ENCODE measurements around the gene ARHGAP42. TPM values are rescaled to one million over a fixed set of nuclear protein-coding genes. Genes with fewer than 3 reads are reported as not detected.

ARHGAP42 gene
- total and polyA plus RNA-seq, 10 of the 15 experiments (the other 5 are each of a cell fraction or from before 2014, with no cell fraction given): 1.8 to 6.3 (median 3.2) TPM

DNA sequence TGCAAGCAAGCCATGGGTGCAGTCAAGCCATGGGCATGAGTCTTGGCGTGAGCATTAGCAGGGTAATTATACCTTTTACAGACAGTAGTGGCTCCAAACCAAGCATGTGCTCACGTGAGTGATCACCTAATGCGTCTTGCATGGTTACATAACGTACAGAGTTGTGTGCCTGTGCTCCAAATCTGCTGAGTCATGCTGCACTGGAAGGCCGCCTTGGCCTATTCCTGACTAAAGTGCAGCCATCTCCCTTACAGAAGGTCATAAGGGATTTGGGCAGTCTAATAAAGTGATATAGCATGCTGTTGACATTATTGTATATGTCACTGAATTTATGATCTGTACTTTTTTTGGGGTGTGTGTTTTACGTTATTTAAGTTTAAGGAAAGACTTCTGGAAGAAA lies 102.4 kb downstream of the ARHGAP42 start:
- no peak overlapping the region for H2AFZ ChIP-seq (ENCODE audit: control insufficient read depth, low read depth, low read length)
- H3K4me1 ChIP-seq (ENCODE audit: control insufficient read depth, insufficient read depth, low read length): no peaks in the 10 kb centered on the region
- no peaks in the 10 kb centered on the region for H3K36me3 ChIP-seq (ENCODE audit: control insufficient read depth in 2 of 2, insufficient read depth in 2 of 2, low read length in 1 of 2)
- H3K9me3 ChIP-seq (replicated peaks; ENCODE audit: control insufficient read depth, insufficient read depth, low read length): no peaks in the 10 kb centered on the region
- DNase-seq (ENCODE audit: low read depth, low spot score) (no peak), FAIRE-seq (no peak), ATAC-seq (no peak)
- no peaks in the 10 kb centered on the region for H3K27me3 ChIP-seq (replicated peaks in 1 of 2; ENCODE audit: control insufficient read depth in 2 of 2, insufficient read depth in 2 of 2, low read length in 1 of 2)
- WGBS (ENCODE audit: insufficient coverage, insufficient replicate concordance, low lambda C conversion rate, missing lambda C conversion rate): 82% methylated on average over 6 of the region's 6 CpGs
- no peak overlapping the region for H3K27ac ChIP-seq (ENCODE audit: control insufficient read depth, insufficient read depth)
- ChIA-PET SMC1A (ENCODE audit: uncharacterized antibody, unreplicated experiment) (no interaction called here), POLR2A (no interaction called here), RAD21 (ENCODE audit: unreplicated experiment) (no interaction called here), CTCF (no interaction called here)
- H3K79me2 ChIP-seq (ENCODE audit: control insufficient read depth, insufficient read depth, low read length): no peaks in the 10 kb centered on the region
- no peak overlapping the region for H3K9ac ChIP-seq (ENCODE audit: control insufficient read depth, insufficient read depth, low read length)
- in situ Hi-C loops (cut with MboI): no loop called here
- H3K4me3 ChIP-seq: no peak overlapping the region
- no TSS peak for BruUV-seq (replicated peaks)
- TF ChIP-seq MYB (IDR thresholded peaks at IDR 0.05; ENCODE audit: borderline replicate concordance, low read depth, low read length) (no peak), RELA (IDR thresholded peaks at IDR 0.05; ENCODE audit: borderline replicate concordance, partially characterized antibody) (no peak), NFYB (IDR thresholded peaks at IDR 0.05; ENCODE audit: insufficient read depth, low read depth, low read length) (no peak), CREM (IDR thresholded peaks at IDR 0.05; ENCODE audit: low read depth) (no peak), IKZF2 (IDR thresholded peaks at IDR 0.05) (no peak), SUPT20H (IDR thresholded peaks at IDR 0.05; ENCODE audit: borderline replicate concordance, control insufficient read depth, low read depth, low read length) (no peak)
- TF ChIP-seq, protein P1, sequence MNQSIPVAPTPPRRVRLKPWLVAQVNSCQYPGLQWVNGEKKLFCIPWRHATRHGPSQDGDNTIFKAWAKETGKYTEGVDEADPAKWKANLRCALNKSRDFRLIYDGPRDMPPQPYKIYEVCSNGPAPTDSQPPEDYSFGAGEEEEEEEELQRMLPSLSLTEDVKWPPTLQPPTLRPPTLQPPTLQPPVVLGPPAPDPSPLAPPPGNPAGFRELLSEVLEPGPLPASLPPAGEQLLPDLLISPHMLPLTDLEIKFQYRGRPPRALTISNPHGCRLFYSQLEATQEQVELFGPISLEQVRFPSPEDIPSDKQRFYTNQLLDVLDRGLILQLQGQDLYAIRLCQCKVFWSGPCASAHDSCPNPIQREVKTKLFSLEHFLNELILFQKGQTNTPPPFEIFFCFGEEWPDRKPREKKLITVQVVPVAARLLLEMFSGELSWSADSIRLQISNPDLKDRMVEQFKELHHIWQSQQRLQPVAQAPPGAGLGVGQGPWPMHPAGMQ (IDR thresholded peaks at IDR 0.05; ENCODE audit: borderline replicate concordance): no peak
- H4K20me1 ChIP-seq (ENCODE audit: control insufficient read depth, insufficient read depth): no peaks in the 10 kb centered on the region
- no peak overlapping the region for H3K4me2 ChIP-seq (ENCODE audit: control insufficient read depth, insufficient read depth)
- intact Hi-C loops (cut with micrococcal nuclease; ENCODE audit: unreplicated experiment): no loop called here

DNA sequence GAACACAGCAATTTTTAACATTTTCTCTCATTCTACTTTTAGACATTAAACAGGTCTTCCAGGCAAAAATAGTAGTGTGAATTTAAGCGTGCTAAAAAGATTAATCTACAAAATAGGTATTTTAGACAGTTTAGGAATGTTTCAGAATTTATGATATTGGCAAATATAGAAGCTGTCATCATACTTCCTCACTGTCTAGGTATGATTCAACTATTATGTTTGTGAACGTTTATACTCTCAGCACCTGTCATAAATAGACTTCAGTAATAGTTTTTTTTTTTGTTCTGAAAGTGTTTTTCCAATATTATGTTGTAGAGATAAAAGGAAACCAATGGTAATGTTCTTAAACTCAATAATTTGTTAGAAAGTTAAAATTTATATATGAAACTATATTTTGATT lies 103.0 kb downstream of the ARHGAP42 start:
- Histone ChIP-seq H3K4me3 (no peak overlapping the region), H3K79me2 (ENCODE audit: control insufficient read depth, insufficient read depth, low read length) (no peaks in the 10 kb centered on the region), H2AFZ (ENCODE audit: control insufficient read depth, low read depth, low read length) (no peak overlapping the region), H3K9ac (ENCODE audit: control insufficient read depth, insufficient read depth, low read length) (no peak overlapping the region), H3K27ac (ENCODE audit: control insufficient read depth, insufficient read depth) (no peak overlapping the region), H4K20me1 (ENCODE audit: control insufficient read depth, insufficient read depth) (no peaks in the 10 kb centered on the region), H3K4me2 (ENCODE audit: control insufficient read depth, insufficient read depth) (no peak overlapping the region), H3K36me3 (ENCODE audit: control insufficient read depth in 2 of 2, insufficient read depth in 2 of 2, low read length in 1 of 2) (no peaks in the 10 kb centered on the region), H3K9me3 (replicated peaks; ENCODE audit: control insufficient read depth, insufficient read depth, low read length) (no peaks in the 10 kb centered on the region), H3K27me3 (replicated peaks in 1 of 2; ENCODE audit: control insufficient read depth in 2 of 2, insufficient read depth in 2 of 2, low read length in 1 of 2) (no peaks in the 10 kb centered on the region), H3K4me1 (ENCODE audit: control insufficient read depth, insufficient read depth, low read length) (no peaks in the 10 kb centered on the region)
- DNase-seq (ENCODE audit: low read depth, low spot score) (no peak), FAIRE-seq (no peak), ATAC-seq (no peak)
- ChIA-PET SMC1A (ENCODE audit: uncharacterized antibody, unreplicated experiment) (no interaction called here), CTCF (no interaction called here), POLR2A (no interaction called here), RAD21 (ENCODE audit: unreplicated experiment) (no interaction called here)
- no TSS peak for BruUV-seq (replicated peaks)
- in situ Hi-C loops (cut with MboI): no loop called here
- 37% methylated on average over 2 of the region's 2 CpGs for WGBS (ENCODE audit: insufficient coverage, insufficient replicate concordance, low lambda C conversion rate, missing lambda C conversion rate)
- intact Hi-C loops (cut with micrococcal nuclease; ENCODE audit: unreplicated experiment): no loop called here
- TF ChIP-seq, protein P2, sequence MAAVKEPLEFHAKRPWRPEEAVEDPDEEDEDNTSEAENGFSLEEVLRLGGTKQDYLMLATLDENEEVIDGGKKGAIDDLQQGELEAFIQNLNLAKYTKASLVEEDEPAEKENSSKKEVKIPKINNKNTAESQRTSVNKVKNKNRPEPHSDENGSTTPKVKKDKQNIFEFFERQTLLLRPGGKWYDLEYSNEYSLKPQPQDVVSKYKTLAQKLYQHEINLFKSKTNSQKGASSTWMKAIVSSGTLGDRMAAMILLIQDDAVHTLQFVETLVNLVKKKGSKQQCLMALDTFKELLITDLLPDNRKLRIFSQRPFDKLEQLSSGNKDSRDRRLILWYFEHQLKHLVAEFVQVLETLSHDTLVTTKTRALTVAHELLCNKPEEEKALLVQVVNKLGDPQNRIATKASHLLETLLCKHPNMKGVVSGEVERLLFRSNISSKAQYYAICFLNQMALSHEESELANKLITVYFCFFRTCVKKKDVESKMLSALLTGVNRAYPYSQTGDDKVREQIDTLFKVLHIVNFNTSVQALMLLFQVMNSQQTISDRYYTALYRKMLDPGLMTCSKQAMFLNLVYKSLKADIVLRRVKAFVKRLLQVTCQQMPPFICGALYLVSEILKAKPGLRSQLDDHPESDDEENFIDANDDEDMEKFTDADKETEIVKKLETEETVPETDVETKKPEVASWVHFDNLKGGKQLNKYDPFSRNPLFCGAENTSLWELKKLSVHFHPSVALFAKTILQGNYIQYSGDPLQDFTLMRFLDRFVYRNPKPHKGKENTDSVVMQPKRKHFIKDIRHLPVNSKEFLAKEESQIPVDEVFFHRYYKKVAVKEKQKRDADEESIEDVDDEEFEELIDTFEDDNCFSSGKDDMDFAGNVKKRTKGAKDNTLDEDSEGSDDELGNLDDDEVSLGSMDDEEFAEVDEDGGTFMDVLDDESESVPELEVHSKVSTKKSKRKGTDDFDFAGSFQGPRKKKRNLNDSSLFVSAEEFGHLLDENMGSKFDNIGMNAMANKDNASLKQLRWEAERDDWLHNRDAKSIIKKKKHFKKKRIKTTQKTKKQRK (IDR thresholded peaks at IDR 0.05; ENCODE audit: low read depth, low read length): no peak
- TF ChIP-seq, protein P3, sequence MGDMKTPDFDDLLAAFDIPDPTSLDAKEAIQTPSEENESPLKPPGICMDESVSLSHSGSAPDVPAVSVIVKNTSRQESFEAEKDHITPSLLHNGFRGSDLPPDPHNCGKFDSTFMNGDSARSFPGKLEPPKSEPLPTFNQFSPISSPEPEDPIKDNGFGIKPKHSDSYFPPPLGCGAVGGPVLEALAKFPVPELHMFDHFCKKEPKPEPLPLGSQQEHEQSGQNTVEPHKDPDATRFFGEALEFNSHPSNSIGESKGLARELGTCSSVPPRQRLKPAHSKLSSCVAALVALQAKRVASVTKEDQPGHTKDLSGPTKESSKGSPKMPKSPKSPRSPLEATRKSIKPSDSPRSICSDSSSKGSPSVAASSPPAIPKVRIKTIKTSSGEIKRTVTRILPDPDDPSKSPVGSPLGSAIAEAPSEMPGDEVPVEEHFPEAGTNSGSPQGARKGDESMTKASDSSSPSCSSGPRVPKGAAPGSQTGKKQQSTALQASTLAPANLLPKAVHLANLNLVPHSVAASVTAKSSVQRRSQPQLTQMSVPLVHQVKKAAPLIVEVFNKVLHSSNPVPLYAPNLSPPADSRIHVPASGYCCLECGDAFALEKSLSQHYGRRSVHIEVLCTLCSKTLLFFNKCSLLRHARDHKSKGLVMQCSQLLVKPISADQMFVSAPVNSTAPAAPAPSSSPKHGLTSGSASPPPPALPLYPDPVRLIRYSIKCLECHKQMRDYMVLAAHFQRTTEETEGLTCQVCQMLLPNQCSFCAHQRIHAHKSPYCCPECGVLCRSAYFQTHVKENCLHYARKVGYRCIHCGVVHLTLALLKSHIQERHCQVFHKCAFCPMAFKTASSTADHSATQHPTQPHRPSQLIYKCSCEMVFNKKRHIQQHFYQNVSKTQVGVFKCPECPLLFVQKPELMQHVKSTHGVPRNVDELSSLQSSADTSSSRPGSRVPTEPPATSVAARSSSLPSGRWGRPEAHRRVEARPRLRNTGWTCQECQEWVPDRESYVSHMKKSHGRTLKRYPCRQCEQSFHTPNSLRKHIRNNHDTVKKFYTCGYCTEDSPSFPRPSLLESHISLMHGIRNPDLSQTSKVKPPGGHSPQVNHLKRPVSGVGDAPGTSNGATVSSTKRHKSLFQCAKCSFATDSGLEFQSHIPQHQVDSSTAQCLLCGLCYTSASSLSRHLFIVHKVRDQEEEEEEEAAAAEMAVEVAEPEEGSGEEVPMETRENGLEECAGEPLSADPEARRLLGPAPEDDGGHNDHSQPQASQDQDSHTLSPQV (IDR thresholded peaks at IDR 0.05): no peak

Data from GM12878 (cell line).